GM18507 (cell line): ENCODE results near the gene RGS7.
A peak's percentile ranks its signal among the peaks of the same experiment; 100 is the strongest.
"Not testable (repeated sequence)": the region's sequence is repeated elsewhere in the genome, so short reads cannot be mapped to it uniquely, and the experiment has no call there.

ENCODE experiments used
- DNase-seq: peaks from one replicate; pipeline ENCODE4 v3.0.0; 2011; ENCODE audit warnings: low read depth; ENCODE audit not compliant: insufficient read length; ENCODE audit errors: extremely low spot score
- FAIRE-seq: peaks from 2 replicates; lab custom pipeline; 2011; peaks lifted over from hg19 to GRCh38; lab: Jason Lieb, UNC

Gene RGS7

GRCh38 chr1:240906477-240906876 lies 450.5 kb downstream of the RGS7 start:
- DNase-seq (no peak), FAIRE-seq (no peak)

DNA sequence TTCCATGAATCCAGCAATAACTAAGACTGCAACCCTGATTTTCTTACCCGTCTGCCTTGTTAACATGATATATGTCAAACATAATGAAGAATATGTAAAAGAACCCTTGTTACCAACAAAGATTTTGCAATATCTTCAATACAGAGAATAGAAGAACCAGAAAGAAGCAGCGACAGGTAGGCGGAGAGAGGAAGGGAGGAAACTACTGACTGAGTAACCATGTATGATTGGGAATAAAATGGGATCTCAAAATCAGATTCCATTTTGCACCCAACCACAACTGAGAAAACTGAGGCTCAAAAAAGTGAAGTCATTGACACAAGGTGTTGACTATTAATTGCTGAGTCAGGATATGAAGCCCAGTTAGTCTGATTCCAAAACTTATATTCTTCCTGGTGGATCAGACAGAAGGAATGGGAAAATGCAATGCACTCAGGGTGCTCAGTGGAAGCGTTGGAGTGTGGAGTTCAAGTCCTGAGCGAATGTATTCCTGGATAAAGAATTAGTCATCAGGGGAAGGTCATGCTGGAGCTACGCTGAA lies 451.7 kb downstream of the RGS7 start:
- FAIRE-seq (no peak), DNase-seq (no peak)

- FAIRE-seq, DNase-seq: not testable (repeated sequence)
These were observed 461.6 kb downstream of the RGS7 start for GRCh38 chr1:240895424-240895823.

DNA sequence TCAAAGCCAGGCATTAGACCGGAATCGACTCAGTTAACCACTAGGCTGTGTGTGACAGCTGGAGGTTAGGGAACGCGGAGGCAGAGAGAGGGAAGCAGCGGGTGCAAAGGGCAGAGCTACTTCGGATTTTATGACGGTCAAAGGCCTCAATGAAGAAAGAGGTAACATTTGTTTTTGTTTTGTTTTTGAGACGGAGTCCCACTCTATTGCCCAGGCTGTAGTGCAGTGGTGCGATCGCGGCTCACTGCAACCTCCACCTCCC lies 468.3 kb downstream of the RGS7 start:
- FAIRE-seq: no peak
- DNase-seq: no peak

DNA sequence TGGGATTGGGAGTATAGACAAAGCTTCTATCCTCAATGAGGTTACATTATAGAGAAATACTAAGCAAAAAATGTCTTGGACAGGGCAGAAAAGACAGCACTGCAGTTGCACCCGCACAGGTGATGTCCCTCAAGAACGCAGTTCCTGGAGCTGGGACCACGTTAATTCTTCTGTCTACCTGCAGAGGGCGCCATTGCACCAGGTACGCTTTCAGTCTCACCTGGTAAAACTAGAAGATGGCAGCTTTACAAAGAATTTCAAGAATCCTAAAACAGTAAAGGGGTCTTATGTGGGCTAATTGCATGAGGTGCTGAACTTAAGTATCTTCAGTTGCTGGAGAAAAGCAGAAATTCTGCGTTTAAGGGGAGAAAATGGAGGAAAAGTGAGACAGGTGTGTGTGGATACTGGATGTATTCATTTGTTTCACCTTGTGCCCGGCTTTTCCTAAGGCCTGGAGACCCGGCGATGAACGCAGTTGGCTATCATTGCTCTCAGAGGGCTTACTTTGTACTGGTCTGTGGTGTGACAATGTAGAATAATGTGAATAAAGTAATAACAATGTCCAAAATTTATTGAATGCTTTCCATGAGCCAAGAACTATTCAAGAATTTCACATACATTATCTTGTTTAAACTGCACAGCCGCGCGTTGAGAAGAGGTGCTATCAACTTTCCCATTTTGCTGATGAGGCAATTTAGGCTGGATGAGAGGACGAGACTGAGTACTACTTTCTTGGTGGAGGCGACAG lies 468.8 kb downstream of the RGS7 start:
- FAIRE-seq (no peak), DNase-seq (peak; percentile 2)

GRCh38 chr1:240883490-240883889 lies 473.5 kb downstream of the RGS7 start:
- FAIRE-seq (no peak), DNase-seq (no peak)

- not testable (repeated sequence) for DNase-seq, FAIRE-seq
These were observed 474.2 kb downstream of the RGS7 start for GRCh38 chr1:240882656-240883308.

GRCh38 chr1:240878631-240879030 lies 478.4 kb downstream of the RGS7 start:
- no peak for FAIRE-seq
- no peak for DNase-seq

- FAIRE-seq (no peak), DNase-seq (no peak)
These were observed 479.4 kb downstream of the RGS7 start for GRCh38 chr1:240877605-240878004.

DNA sequence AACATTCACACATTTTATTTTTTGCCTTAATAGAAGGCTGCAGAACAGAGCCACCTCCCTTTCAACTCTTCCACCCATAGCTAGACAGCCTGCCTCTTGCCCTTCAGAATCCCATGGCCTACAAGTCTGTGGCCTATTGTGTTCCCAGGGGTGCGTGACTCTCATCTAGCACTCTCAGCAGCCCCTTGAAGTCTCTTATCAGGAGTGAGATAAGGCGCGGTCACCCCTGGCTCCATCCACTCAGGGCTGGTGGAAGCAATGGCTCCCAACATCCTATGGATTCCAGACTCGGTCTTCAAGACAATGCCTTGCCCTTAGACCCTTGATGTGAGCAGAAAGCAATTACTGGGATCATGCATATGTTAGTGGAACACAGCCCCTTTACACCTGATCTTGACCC lies 480.9 kb downstream of the RGS7 start:
- no peak for DNase-seq

DNA sequence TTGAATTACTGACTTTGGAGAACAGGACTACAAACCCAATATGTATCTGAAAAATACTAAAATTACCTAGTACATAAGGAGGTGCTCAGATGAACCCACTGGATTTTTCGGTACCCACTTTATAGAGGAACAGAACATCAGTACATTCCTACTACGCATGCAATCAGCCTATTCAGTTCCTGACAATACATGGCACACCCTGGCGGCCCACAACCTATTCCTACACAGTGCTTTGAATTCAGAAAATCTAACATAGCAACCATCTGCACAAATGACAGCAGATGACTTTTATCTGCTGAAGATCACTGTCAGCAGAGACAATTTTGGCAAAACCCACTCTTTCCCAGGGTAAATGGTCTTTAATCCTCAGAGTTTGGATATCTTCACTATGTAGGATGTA lies 487.9 kb downstream of the RGS7 start:
- FAIRE-seq (no peak), DNase-seq (no peak)

More for the DNA sequence above, 480.9 kb downstream of the RGS7 start:
- no peak for FAIRE-seq

DNA sequence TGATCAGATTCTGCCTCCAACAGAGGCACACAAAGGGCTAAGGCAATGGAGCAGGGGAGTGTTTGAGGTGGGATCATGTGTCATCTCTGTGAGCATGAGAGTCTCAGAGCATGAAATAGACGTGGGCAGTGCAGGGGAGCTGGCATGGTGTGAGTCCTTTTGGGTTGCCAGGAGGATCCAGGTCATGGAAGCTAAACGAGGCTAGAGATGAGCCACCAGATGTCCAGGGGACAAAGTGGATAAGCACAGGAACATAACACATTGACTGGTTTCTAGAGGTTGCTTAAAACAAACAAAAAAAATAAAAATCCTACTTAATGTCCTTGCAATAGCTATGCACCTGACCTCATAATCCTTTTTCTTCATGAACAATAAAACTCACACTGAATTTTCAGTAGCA lies 490.3 kb downstream of the RGS7 start:
- DNase-seq: no peak
- FAIRE-seq: no peak

GRCh38 chr1:240860023-240860422 lies 497.0 kb downstream of the RGS7 start:
- FAIRE-seq (no peak), DNase-seq (no peak)

DNA sequence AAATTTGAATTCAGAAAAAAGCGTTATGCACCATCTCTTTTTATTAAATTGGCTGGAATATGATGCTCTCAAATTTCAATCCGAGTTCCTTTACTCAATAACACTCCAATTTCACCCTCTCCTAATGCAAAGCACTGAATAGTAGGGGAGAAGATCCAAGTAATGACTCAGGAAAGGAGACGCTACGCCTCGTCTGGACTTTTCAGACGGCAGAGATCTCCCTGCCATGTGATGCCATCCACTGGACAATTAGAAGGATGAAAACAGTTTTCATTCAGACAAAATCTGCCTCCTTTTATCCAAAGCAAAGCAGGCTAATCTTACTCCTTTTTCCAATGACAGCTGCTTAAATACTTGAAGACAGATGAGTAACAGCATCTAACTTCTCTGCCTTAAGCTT lies 502.6 kb downstream of the RGS7 start:
- no peak for FAIRE-seq
- no peak for DNase-seq

DNA sequence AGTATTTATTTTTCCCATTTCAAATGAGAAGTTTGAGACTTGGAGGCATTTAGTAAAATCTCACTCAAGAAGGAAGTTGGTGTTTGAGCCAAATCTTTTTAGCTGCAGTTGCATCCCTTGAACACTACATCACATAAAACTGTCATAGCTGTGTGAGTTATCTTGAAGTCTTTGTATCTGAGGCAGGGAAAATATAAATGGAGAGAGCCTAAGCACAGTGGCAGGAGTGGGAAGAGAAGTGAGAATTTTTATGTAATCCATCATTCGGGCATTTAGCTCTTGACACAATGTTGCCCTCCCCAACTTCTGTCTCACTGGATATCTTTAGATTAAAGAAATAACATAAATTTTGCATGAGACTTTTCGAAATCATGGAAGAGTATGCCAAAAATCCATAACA lies 509.7 kb downstream of the RGS7 start:
- no peak for FAIRE-seq
- no peak for DNase-seq

DNA sequence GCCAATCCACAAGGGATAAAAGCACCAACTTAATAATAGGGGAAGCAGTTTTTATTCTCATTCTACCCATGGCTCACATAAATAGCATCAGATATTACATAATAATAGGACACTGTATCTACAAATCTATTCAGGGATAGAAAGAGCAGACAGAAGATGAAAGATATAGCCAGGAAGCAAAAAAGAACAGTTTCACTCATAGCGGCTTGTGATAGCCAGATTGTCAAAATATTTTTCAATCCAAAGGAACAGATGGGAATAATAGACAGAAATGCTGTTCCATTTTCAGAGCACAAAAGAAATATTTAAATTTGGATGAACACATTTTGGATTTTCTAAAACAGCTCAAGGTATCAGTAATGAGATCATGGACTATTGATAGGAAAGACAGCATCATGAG lies 512.5 kb downstream of the RGS7 start:
- DNase-seq (no peak), FAIRE-seq (no peak)

GRCh38 chr1:240843798-240844197 lies 513.2 kb downstream of the RGS7 start:
- no peak for DNase-seq
- no peak for FAIRE-seq

DNA sequence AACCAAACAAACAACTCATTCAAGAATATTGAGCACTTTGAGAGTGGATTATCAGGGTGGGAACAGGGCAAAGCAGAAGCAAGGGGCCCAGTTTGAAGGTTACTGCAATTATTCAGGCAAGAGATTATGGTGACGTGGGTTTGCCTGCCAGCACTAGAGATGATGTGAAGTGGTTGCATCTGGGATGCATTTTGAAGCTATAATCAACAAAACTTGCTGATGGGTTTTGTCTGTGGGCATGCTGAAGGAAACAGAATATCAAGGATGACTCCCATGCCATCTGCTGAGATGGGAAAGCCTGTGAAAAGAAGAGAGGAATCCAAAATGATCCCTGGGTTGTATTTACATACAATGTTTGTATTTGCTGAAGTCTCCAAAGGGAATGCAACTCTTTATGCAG lies 520.7 kb downstream of the RGS7 start:
- FAIRE-seq (no peak), DNase-seq (no peak)

GRCh38 chr1:240835291-240835690 lies 521.7 kb downstream of the RGS7 start:
- FAIRE-seq: no peak
- DNase-seq: no peak

DNA sequence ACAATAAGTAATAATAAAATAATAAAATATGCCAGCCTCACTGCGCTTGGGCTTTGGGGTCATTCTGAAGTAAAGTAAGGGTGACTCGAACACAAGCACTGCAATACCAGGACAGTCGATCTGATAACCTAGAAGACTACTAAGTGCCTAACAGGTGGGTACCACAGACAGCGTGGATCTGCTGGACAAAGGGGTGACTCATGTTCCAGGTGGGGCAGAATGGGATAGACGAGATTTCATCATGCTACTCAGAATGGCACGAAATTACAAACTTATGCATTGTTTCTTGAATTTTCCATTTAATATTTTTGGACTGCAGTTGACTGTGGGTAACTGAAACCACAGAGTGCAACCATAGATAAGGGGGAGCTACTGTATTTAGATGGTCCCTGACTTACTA lies 523.9 kb downstream of the RGS7 start:
- DNase-seq (no peak), FAIRE-seq (no peak)

DNA sequence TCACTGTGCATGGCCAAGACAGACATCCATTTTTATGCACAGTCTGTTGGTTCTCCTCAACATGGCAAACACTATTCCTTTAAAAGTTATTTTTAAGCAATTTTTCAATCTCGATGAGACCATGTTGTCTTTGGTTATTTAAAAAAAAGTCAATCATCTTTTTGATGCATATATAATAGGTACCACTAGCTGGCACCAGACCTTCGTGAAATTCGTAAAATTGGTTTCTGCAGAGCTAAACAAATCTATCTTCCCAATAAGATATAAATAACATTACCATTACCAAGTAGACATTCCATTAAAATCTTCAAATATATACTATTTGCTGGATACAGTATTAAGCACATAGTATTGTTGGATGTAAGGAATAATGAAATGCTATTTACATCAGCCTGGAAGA lies 525.1 kb downstream of the RGS7 start:
- DNase-seq (no peak), FAIRE-seq (no peak)
